K562 (cell line): ENCODE data around the gene RAD1. TPM values are rescaled to one million over a fixed set of nuclear protein-coding genes. Genes with fewer than 3 reads are reported as not detected.
A peak's percentile ranks its signal among the peaks of the same experiment; 100 is the strongest.

Experiments
- ARID4B ChIP-seq: sonication (generic); formaldehyde crosslinking; IDR thresholded peaks from 2 replicates; pipeline ENCODE4 v1.8.0; 2022; ENCODE audit warnings: mild to moderate bottlenecking, missing genetic modification reagents
- CBX1 ChIP-seq: sonication (generic); IDR thresholded peaks from 2 replicates; pipeline ENCODE4 v1.6.1; 2016; ENCODE audit warnings: antibody characterized with exemption, low read depth, mild to moderate bottlenecking
- CLOCK ChIP-seq: fragments of 250-450 bp; sonication (Bioruptor Pico); IDR thresholded peaks from 2 replicates; pipeline ENCODE4 v1.4.0; 2020; ENCODE audit warnings: mild to moderate bottlenecking, moderate library complexity, borderline replicate concordance
- GABPB1 ChIP-seq: sonication (generic); formaldehyde crosslinking; IDR thresholded peaks from 2 replicates; pipeline ENCODE4 v1.8.0; 2022; ENCODE audit warnings: mild to moderate bottlenecking, missing genetic modification reagents
- IRF2 ChIP-seq: sonication (generic); formaldehyde crosslinking; IDR thresholded peaks from 2 replicates; pipeline ENCODE4 v1.8.1; 2022; ENCODE audit warnings: mild to moderate bottlenecking, missing genetic modification reagents
- NR2C2 ChIP-seq, 2 experiments: fragments of 200-800 bp in 1 of 2; sonication (Bioruptor generic) in 1 of 2; sonication (generic) in 1 of 2; formaldehyde crosslinking in 1 of 2; IDR thresholded peaks; 2 replicates each; pipeline versions ENCODE4 v1.6.1 to v1.8.0; 2016 to 2022; ENCODE audit warnings: mild to moderate bottlenecking in 1 of 2, missing compliant biosample characterization in 1 of 2, missing genetic modification characterization in 1 of 2, missing genetic modification reagents in 1 of 2
- PRMT5 ChIP-seq: sonication (generic); formaldehyde crosslinking; IDR thresholded peaks from 2 replicates; pipeline ENCODE4 v1.5.0; 2020; ENCODE audit warnings: missing genetic modification reagents
- REST ChIP-seq, 2 experiments: fragments of 450-650 bp; formaldehyde crosslinking in 1 of 2; IDR thresholded peaks; 2 replicates each; pipeline versions ENCODE4 v1.4.0 to v1.6.1; 2014 to 2020; ENCODE audit warnings: mild to moderate bottlenecking in 2 of 2, borderline replicate concordance in 1 of 2, low read depth in 1 of 2
- TEAD2 ChIP-seq: fragments of 450-650 bp; IDR thresholded peaks from 2 replicates; pipeline ENCODE4 v1.6.1; 2016; ENCODE audit warnings: missing genetic modification characterization, control low read depth, missing compliant biosample characterization
- ZNF232 ChIP-seq: sonication (generic); formaldehyde crosslinking; IDR thresholded peaks from 2 replicates; pipeline ENCODE4 v1.8.0; 2022; ENCODE audit warnings: mild to moderate bottlenecking, missing genetic modification reagents
- ZNF707 ChIP-seq: fragments of 250-450 bp; sonication (Bioruptor Pico); conservative IDR thresholded peaks from 2 replicates; pipeline ENCODE4 v1.8.0; 2022; ENCODE audit warnings: inconsistent platforms, mild to moderate bottlenecking, moderate library complexity
- polyA plus RNA-seq, 8 experiments: library from polyadenylated mRNA; depleted of rRNA in 4 of 8; stranded (reverse) in 5 of 8; unstranded in 3 of 8; fragments of >200 nt; fragmentation: Nextera tagmentation in 2 of 8; fragmentation: Illumina TruSeq in 1 of 8; extraction: Ambion mirVana in 2 of 8; extraction: Trizol in 1 of 8; gene quantifications; 2 replicates each; pipeline versions ENCODE4 v1.2.1 to v1.2.3, GENCODE V29; 2011 to 2014; ENCODE audit warnings: inconsistent platforms in 1 of 8, missing spikeins in 1 of 8
- total RNA-seq, 7 experiments: library from RNA; depleted of rRNA in 6 of 7; stranded (reverse); fragments of >200 nt in 6 of 7; fragmentation: Illumina TruSeq in 2 of 7; extraction: Trizol in 2 of 7; gene quantifications; 2 replicates each; pipeline versions ENCODE4 v1.2.1 to v1.2.3, GENCODE V29; 2011 to 2021; ENCODE audit warnings: low replicate concordance in 1 of 7

RAD1 gene
- total and polyA plus RNA-seq, 9 of the 15 experiments (the other 6 are each of a cell fraction or from before 2014, with no cell fraction given), result 44.5 to 148 (median 60.8) TPM

GRCh38 chr5:34929134-34929719, 13.9 kb upstream of the RAD1 start, which contains the start of gene DNAJC21 (continued):
- TF ChIP-seq ARID4B (CRISPR knock-in tag), result no peak
- TF ChIP-seq ZNF707 (CRISPR knock-in tag), result no peak
- no peak for TF ChIP-seq IRF2 (CRISPR knock-in tag)
- no peak for TF ChIP-seq CBX1
- no peak for TF ChIP-seq TEAD2 (tag)
- TF ChIP-seq GABPB1 (CRISPR knock-in tag), result peak; percentile 28; the same call in 1 of the 2 replicates
- TF ChIP-seq NR2C2 (CRISPR knock-in tag; IDR thresholded peaks at IDR 0.05), result no peak
- TF ChIP-seq NR2C2 (tag; IDR thresholded peaks at IDR 0.05), result peak; percentile 66; the same call in 1 of the 2 replicates
- TF ChIP-seq ZNF232 (CRISPR knock-in tag), result no peak
- no peak for TF ChIP-seq CLOCK
- peak; percentile 64 for TF ChIP-seq REST (IDR thresholded peaks at IDR 0.05; ENCODE audit: borderline replicate concordance)
- TF ChIP-seq REST (CRISPR knock-in tag; IDR thresholded peaks at IDR 0.05; ENCODE audit: low read depth), result no peak
- TF ChIP-seq PRMT5, result no peak
